Stimulated activated CD4-positive, alpha-beta T cell treated with anti-CD3 and anti-CD28 coated beads, Interleukin-15, amount 100 ng/mL, for 48 hours (primary cell): ENCODE measurements around the gene MAZ.
"Not testable (repeated sequence)": the region's sequence is repeated elsewhere in the genome, so short reads cannot be mapped to it uniquely, and the experiment has no call there.

Source experiments
- DNase-seq, 2 donors: peaks; one replicate each; pipeline ENCODE4 v3.0.0-alpha.2; 2020; ENCODE audit warnings: low read depth in 2 of 2

The MAZ gene

GRCh38 chr16:29806099-29806579 is at the start of gene MAZ:
TSS of gene MAZ (plus strand) at chr16:29806529. CDS start at chr16:29806702, 173 bp downstream.
- DNase-seq, result no peak

- no peak for DNase-seq
Observed at GRCh38 chr16:29756654-29757053, 49.7 kb upstream of the MAZ start.

DNA sequence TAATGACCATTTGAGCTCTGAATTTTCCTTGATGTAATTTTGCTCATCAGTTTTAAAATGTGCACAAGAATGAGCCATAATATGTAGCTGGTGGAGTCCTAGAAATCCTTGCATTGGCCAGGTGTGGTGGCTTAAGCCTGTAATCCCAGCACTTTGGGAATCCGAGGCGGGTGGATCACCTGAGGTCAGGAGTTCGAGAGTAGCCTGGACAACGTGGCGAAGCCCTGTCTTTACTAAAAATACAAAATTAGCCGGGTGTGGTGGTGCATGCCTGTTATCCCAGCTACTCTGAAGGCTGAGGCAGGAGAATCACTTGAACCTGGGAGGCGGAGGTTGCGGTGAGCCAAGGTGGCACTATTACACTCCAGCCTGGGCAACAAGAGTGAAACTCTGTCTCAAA is 49.2 kb upstream of the MAZ start:
- DNase-seq, result not testable (repeated sequence)

DNA sequence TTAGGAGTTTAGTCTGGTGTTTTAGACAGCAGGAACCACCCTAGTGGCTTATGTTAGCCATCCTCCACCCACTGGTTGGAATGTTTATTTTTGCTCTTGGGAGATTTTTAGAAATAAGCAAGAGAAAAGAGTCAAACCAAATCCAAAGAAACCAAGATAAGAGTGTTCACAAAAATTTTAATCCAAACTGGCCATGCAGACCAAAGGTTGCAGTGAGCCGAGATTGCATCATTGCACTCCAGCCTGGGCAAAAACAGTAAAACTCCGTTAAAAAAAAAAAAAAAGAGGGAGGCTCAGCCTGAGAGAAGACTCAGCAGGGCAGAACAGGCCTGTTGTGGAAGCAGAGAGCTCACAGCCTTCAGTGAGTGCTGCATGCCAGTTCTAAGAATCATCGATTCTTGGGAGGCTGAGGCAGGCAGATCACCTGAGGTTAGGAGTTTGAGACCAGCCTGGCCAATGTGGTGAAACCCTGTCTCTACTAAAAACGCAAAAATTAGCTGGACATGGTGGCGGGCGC is 48.3 kb upstream of the MAZ start:
- no peak for DNase-seq

DNA sequence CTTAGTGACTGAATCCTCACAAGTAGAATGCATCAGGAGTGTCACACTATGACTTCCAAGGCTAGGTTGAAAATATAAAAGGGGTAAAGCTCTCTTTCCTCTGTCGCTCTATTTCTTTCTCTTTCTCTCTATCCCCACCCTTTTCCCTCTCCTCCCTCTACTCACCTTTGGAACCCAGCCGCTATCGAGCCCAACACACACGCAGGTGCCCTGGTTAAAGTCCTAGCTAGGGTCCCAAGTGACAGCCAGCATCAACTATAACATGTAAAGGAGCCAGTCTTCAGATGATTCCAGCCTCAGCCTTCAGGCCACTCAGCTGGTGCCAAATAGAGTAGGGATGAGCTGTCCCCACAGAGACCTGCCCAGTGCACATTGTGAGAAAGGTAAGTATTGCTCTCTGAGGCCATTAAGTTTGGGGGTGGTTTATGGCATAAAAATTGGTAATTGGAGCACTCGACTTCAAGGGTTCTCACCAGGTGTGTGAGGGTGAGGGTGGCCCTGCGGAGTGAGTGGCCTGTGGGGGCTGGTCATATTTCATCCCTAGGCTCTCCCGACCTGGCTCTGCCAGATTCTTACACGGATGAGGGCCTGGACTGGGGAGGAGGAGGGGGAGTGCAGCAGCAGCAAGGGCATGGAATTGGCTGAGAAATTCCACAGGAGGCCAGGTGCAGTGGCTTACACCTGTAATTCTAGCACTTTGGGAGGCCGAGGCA is 45.6 kb upstream of the MAZ start:
- DNase-seq, result no peak

GRCh38 chr16:29761280-29761651 is 45.1 kb upstream of the MAZ start:
- DNase-seq, result not testable (repeated sequence)

- DNase-seq, result no peak
Observed at GRCh38 chr16:29761882-29762281, 44.4 kb upstream of the MAZ start.

DNA sequence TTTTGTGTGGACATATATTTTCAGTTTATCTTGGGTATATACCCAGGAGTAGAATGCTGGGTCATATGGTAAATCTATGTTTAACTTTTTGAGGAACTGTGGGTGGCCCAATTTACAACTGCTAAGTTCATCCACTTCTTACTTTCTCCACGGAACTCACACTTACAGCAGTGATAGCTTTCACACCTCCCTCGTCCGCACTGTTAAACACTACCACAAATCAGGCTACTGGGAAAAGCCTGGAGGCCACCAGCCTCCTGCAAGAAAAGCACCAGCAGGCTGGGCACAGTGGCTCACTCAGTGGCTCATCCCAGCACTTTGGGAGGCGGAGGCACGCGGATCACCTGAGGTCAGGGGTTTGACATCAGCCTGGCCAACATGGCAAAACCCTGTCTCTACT is 43.0 kb upstream of the MAZ start:
- no peak for DNase-seq

GRCh38 chr16:29765167-29766032 is 40.9 kb upstream of the MAZ start:
- DNase-seq, result no peak

GRCh38 chr16:29766571-29766970 is 39.8 kb upstream of the MAZ start:
- no peak for DNase-seq

DNA sequence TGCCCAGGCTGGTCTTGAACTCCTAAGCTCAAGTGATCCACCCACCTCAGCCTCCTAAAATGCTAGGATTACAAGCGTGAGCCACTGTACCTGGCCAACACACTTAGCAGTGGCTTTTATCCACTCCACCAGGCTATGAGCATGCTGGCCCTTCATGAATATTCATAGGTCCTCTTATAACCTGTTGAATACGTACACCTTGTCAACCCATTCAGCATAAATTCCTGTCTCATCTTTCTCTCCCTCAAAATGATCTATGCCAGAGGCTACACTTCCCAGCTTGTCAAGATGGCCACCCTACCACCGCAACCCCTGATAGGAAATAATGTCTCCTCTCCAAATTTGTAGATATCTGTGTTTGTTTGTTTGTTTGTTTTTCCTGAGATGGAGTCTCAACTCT is 39.3 kb upstream of the MAZ start:
- DNase-seq, result no peak

GRCh38 chr16:29769507-29769906 is 36.8 kb upstream of the MAZ start:
- no peak for DNase-seq

GRCh38 chr16:29770250-29770929 is 35.9 kb upstream of the MAZ start:
- DNase-seq, result no peak

GRCh38 chr16:29772330-29772729 is 34.0 kb upstream of the MAZ start:
- DNase-seq, result not testable (repeated sequence)

GRCh38 chr16:29774730-29775129 is 31.6 kb upstream of the MAZ start:
- no peak for DNase-seq

GRCh38 chr16:29775742-29776408 is 30.5 kb upstream of the MAZ start:
- no peak for DNase-seq

- DNase-seq, result no peak
Observed at GRCh38 chr16:29777576-29778350, 28.6 kb upstream of the MAZ start, which contains the start of gene ZG16. TSS of gene ZG16 (plus strand) at chr16:29778256. CDS start at chr16:29779267, 1,011 bp downstream.

GRCh38 chr16:29779474-29779873 is 26.9 kb upstream of the MAZ start:
- DNase-seq, result no peak

GRCh38 chr16:29783094-29783953 is 23.0 kb upstream of the MAZ start:
- DNase-seq, result not testable (repeated sequence)

DNA sequence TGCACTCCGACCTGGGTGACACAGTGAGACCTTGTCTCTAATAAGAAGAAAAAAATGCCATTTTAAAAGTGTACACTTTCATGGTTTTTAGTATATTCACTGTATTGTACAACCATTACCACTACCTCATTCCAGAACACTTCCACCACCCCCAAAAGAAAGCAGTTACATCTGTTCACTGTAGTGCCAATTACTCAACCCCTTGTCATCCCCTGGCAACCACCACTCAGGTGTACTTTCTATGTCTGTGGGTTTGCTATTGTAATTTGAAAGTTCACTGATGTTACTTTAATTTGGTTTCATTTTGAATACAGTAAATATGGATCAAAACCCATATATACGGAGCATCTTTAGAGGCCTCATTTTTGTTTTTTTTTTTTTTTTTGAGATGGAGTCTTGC is 22.2 kb upstream of the MAZ start:
- peak; percentile 22 to 24 for DNase-seq
